Activated CD4-positive, alpha-beta T cell treated with anti-CD3 and anti-CD28 coated beads, Interleukin-2, amount 10 ng/mL, durations not matched to agents 7 days and 5 days (primary cell): Measurements from ENCODE around the gene LIME1. TPM values are rescaled to one million over a fixed set of nuclear protein-coding genes. Genes with fewer than 3 reads are reported as not detected.
A peak's percentile ranks its signal among the peaks of the same experiment; 100 is the strongest.
"Not testable (repeated sequence)": the region's sequence is repeated elsewhere in the genome, so short reads cannot be mapped to it uniquely, and the experiment has no call there.

Experiments
- CTCF ChIA-PET: fragments of 350-600 bp; sonication (Branson Sonifier 250); formaldehyde crosslinking; loops from one replicate; lab custom pipeline; 2021; ENCODE audit warnings: antibody characterized with exemption; lab: Charles Lee
- POLR2A ChIA-PET: fragments of 350-600 bp; sonication (Branson Sonifier 250); formaldehyde crosslinking; loops from one replicate; lab custom pipeline; 2021; ENCODE audit warnings: antibody characterized with exemption; lab: Charles Lee
- DNase-seq: peaks from one replicate; pipeline ENCODE4 v3.0.0-alpha.2; 2020
- H3K27ac Mint-ChIP-seq: one replicate; pipeline ENCODE4 v1.8.0; 2021; ENCODE audit warnings: mild to moderate bottlenecking, moderate library complexity, mixed read lengths
- H3K27me3 Mint-ChIP-seq: one replicate; pipeline ENCODE4 v1.8.0; 2021; ENCODE audit warnings: mixed read lengths
- H3K36me3 Mint-ChIP-seq: one replicate; pipeline ENCODE4 v1.8.0; 2021; ENCODE audit warnings: low read depth, mixed read lengths
- H3K4me1 Mint-ChIP-seq: one replicate; pipeline ENCODE4 v1.8.0; 2021; ENCODE audit warnings: mixed read lengths
- H3K4me3 Mint-ChIP-seq: one replicate; pipeline ENCODE4 v1.8.0; 2021; ENCODE audit warnings: mild to moderate bottlenecking, moderate library complexity, mixed read lengths
- H3K9me3 Mint-ChIP-seq: one replicate; pipeline ENCODE4 v1.8.0; 2021; ENCODE audit warnings: mixed read lengths
- total RNA-seq, 2 experiments: library from RNA; stranded (reverse); gene quantifications; one replicate each; pipeline ENCODE4 v1.2.3, GENCODE V29; 2021

LIME1 gene
- total RNA-seq, 2 experiments from 2014 or later, result 253 to 302 TPM

DNA sequence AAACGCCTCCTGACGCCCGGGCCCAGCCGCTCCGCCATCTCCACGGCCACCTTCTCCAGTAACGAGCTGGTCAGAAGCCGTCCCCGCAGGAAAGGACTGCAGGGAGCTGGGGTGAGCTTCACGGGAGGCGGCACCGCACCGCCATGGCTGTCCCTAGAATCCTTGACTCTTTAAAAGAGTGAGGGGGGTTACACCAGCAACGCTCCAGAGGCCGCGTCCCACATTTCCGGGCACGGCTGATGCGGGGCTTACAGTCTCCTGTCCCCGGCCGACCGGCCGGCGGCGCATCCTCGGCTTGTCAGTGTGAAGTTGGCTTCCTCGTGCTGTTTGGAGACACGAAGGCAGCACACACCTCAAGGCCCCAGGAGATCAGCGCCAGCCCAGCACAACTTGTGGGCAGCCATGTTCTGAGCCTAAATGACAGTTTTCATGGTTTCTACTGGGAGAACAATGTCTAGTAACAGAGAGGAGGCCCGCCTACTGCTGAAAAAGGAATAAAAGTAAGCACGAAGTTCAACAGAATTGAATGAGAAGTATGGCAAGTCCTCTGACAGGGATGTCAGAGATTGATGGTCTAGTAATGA lies 33.5 kb downstream of the LIME1 start:
- CTCF ChIA-PET, result no interaction called here
- H3K4me1 Mint-ChIP-seq, result peaks cover 3% of the 10 kb centered on the region
- H3K27ac Mint-ChIP-seq, result no peak overlapping the region
- peaks cover 3% of the 10 kb centered on the region for H3K27me3 Mint-ChIP-seq
- H3K9me3 Mint-ChIP-seq, result no peaks in the 10 kb centered on the region
- DNase-seq, result no peak
- H3K36me3 Mint-ChIP-seq, result no peaks in the 10 kb centered on the region
- no peak overlapping the region for H3K4me3 Mint-ChIP-seq
- POLR2A ChIA-PET, result no interaction called here

GRCh38 chr20:63771046-63771707 lies 34.7 kb downstream of the LIME1 start:
- DNase-seq, result no peak
- Mint-ChIP-seq H3K36me3 (no peaks in the 10 kb centered on the region), H3K27me3 (peaks cover 3% of the 10 kb centered on the region), H3K4me1 (peaks cover 3% of the 10 kb centered on the region), H3K9me3 (no peaks in the 10 kb centered on the region), H3K27ac (no peak overlapping the region), H3K4me3 (no peak overlapping the region)
- ChIA-PET POLR2A (no interaction called here), CTCF (no interaction called here)

DNA sequence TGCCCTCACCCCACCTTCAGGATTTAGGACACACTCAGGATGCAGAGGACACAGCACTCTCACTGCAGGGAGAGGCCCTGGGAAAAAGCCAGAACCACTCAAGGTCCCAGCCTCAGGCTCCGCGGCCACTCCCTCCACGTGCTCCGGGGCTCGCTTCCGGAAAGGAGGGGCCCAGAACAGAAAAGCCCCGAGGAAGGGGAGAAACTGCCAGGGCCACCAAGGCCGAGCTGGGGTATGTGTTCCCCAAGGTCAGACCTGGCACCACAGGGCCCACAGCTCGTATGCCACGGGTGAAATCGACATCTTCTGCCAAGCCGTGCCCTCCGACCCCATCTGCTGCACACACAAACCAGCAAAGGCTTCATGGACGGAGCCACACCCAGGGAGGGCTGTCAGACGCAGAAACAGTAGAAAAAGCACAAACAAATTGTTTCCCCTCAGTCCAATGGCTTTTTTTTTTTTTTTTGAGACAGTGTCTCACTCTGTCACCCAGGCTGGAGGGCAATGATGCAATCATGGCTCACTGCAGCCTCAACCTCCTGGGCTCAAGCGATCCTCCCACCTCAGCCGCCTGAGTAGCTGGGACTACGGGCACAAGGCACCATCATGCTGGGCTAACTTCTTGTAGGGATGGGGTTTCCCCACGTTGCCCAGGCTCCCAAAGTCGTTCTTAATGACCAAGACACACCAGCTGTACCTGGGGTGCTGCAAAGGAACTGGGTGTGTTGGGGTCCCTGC lies 36.5 kb downstream of the LIME1 start:
- CTCF ChIA-PET, result interaction anchor here (3.1 kb wide), 1 partner anchor 14 kb away, joined by 9 read pairs; no protein-coding TSS in a partner anchor
- Mint-ChIP-seq H3K27ac (no peak overlapping the region), H3K4me1 (peaks cover 3% of the 10 kb centered on the region), H3K4me3 (no peak overlapping the region), H3K36me3 (no peaks in the 10 kb centered on the region), H3K9me3 (no peaks in the 10 kb centered on the region), H3K27me3 (peaks cover 3% of the 10 kb centered on the region)
- POLR2A ChIA-PET, result no interaction called here
- no peak for DNase-seq

DNA sequence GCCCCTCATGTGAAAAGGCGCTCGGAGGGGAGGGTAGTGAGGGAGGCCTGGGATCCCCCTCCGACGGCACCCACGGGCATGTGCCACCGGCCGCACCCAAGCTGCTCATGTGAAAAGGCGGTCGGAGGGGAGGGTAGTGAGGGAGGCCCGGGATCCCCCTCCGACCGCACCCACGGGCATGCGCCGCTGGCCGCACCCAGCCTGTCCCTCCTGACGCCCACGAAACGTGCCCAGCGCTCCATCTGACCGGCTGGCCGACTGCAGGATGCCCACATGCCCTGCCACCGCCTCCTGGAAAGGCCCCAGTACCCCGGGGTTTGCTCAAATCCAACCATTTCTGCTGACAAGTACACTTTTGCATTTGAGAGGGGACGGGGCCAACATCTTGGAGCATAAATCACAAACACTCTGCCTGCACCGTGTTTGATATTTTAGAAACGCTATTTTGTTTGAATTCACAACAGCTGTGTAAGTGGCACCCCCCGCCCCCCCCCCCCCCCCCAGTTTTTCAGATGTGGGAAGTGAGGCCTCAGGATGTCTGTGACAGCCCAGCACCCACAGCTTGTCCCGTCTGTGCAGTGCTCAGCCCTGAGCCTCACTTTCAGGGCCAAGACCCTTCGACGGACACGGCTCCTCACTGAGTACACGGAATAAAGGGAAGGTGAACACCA lies 37.2 kb downstream of the LIME1 start:
- ChIA-PET CTCF (interaction anchor here (3.1 kb wide), 1 partner anchor 13 kb away, joined by 9 read pairs; no protein-coding TSS in a partner anchor), POLR2A (no interaction called here)
- Mint-ChIP-seq H3K4me1 (peaks cover 3% of the 10 kb centered on the region), H3K27me3 (peaks cover 3% of the 10 kb centered on the region), H3K36me3 (no peaks in the 10 kb centered on the region), H3K27ac (no peak overlapping the region), H3K4me3 (no peak overlapping the region), H3K9me3 (no peaks in the 10 kb centered on the region)
- DNase-seq, result no peak

GRCh38 chr20:63774306-63774705 lies 37.8 kb downstream of the LIME1 start:
- H3K36me3 Mint-ChIP-seq, result no peaks in the 10 kb centered on the region
- POLR2A ChIA-PET, result no interaction called here
- no peak for DNase-seq
- no peak overlapping the region for H3K4me3 Mint-ChIP-seq
- peaks cover 3% of the 10 kb centered on the region for H3K27me3 Mint-ChIP-seq
- H3K4me1 Mint-ChIP-seq, result peaks cover 3% of the 10 kb centered on the region
- H3K27ac Mint-ChIP-seq, result no peak overlapping the region
- CTCF ChIA-PET, result interaction anchor here (3.1 kb wide), 1 partner anchor 12 kb away, joined by 9 read pairs; no protein-coding TSS in a partner anchor
- H3K9me3 Mint-ChIP-seq, result no peaks in the 10 kb centered on the region

- POLR2A ChIA-PET, result no interaction called here
- peaks cover 3% of the 10 kb centered on the region for H3K27me3 Mint-ChIP-seq
These were observed 38.9 kb downstream of the LIME1 start for GRCh38 chr20:63775096-63775978.

GRCh38 chr20:63776875-63777274 lies 40.4 kb downstream of the LIME1 start:
- H3K9me3 Mint-ChIP-seq, DNase-seq, H3K27me3 Mint-ChIP-seq, POLR2A ChIA-PET, H3K4me1 Mint-ChIP-seq, H3K4me3 Mint-ChIP-seq, H3K36me3 Mint-ChIP-seq, H3K27ac Mint-ChIP-seq: not testable (repeated sequence)
- CTCF ChIA-PET, result interaction anchor here (1.0 kb wide), 1 partner anchor 9 kb away, joined by 3 read pairs; no protein-coding TSS in a partner anchor

More at GRCh38 chr20:63775096-63775978, 38.9 kb downstream of the LIME1 start:
- Mint-ChIP-seq H3K36me3 (no peaks in the 10 kb centered on the region), H3K27ac (no peak overlapping the region), H3K4me1 (peaks cover 3% of the 10 kb centered on the region), H3K9me3 (no peaks in the 10 kb centered on the region), H3K4me3 (no peak overlapping the region)
- DNase-seq, result peak; percentile 23
- CTCF ChIA-PET, result interaction anchor here (0.7 to 3.1 kb wide), 3 partner anchors 9 to 18 kb away, joined by 3 to 9 read pairs (median 4); no protein-coding TSS in a partner anchor

GRCh38 chr20:63777614-63778013 lies 41.1 kb downstream of the LIME1 start:
- ChIA-PET POLR2A (no interaction called here), CTCF (interaction anchor here (1.0 kb wide), 1 partner anchor 8 kb away, joined by 3 read pairs; no protein-coding TSS in a partner anchor)
- peaks cover 3% of the 10 kb centered on the region for H3K27me3 Mint-ChIP-seq

GRCh38 chr20:63778034-63778752 lies 41.7 kb downstream of the LIME1 start:
- no peak for DNase-seq
- H3K36me3 Mint-ChIP-seq, result no peaks in the 10 kb centered on the region
- H3K4me3 Mint-ChIP-seq, result no peak overlapping the region
- peaks cover 18% of the 10 kb centered on the region for H3K4me1 Mint-ChIP-seq
- H3K27ac Mint-ChIP-seq, result no peak overlapping the region
- CTCF ChIA-PET, result no interaction called here
- POLR2A ChIA-PET, result no interaction called here
- H3K27me3 Mint-ChIP-seq, result peaks cover 3% of the 10 kb centered on the region
- no peaks in the 10 kb centered on the region for H3K9me3 Mint-ChIP-seq

More at GRCh38 chr20:63777614-63778013, 41.1 kb downstream of the LIME1 start:
- H3K9me3 Mint-ChIP-seq, result no peaks in the 10 kb centered on the region
- no peak for DNase-seq
- no peak overlapping the region for H3K27ac Mint-ChIP-seq
- no peak overlapping the region for H3K4me3 Mint-ChIP-seq
- peaks cover 17% of the 10 kb centered on the region for H3K4me1 Mint-ChIP-seq
- no peaks in the 10 kb centered on the region for H3K36me3 Mint-ChIP-seq

DNA sequence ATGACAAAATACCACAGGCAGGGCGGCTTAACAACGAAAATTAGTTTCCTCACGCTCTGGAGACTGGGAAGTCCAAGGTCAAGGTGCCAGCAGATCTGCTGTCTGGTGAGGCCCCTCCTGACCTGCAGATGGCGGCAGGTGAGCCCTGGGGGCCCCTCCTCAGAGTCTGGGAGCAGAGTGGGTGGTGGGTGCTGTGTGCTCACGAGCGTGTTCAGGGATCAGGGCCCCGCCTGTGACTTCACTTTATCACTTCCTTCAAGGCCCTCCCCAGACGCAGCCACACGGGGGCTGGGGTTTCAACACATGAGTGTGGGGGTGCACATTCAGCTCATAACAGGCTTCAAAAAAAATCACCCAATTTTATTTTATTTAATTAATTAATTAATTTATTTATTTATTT lies 42.4 kb downstream of the LIME1 start:
- H3K9me3 Mint-ChIP-seq, result no peaks in the 10 kb centered on the region
- no peak for DNase-seq
- no peak overlapping the region for H3K27ac Mint-ChIP-seq
- H3K36me3 Mint-ChIP-seq, result no peaks in the 10 kb centered on the region
- POLR2A ChIA-PET, result no interaction called here
- peaks cover 18% of the 10 kb centered on the region for H3K4me1 Mint-ChIP-seq
- CTCF ChIA-PET, result no interaction called here
- no peak overlapping the region for H3K4me3 Mint-ChIP-seq
- H3K27me3 Mint-ChIP-seq, result peaks cover 3% of the 10 kb centered on the region

GRCh38 chr20:63781181-63781580 lies 44.7 kb downstream of the LIME1 start:
- Mint-ChIP-seq H3K4me1 (peaks cover 20% of the 10 kb centered on the region), H3K36me3 (no peaks in the 10 kb centered on the region), H3K27me3 (no peaks in the 10 kb centered on the region), H3K27ac (no peak overlapping the region), H3K9me3 (no peaks in the 10 kb centered on the region), H3K4me3 (no peak overlapping the region)
- DNase-seq, result no peak
- ChIA-PET CTCF (interaction anchor here (0.6 to 1.6 kb wide), 2 partner anchors 19 to 75 kb away, joined by 3 to 5 read pairs; no protein-coding TSS in a partner anchor), POLR2A (no interaction called here)
